Stimulated activated naive CD4-positive, alpha-beta T cell (primary cell): ENCODE measurements around the gene ITPRID1.
"Not testable (repeated sequence)": the region's sequence is repeated elsewhere in the genome, so short reads cannot be mapped to it uniquely, and the experiment has no call there.

Source experiments
- DNase-seq, 6 experiments: peaks; one replicate each; lab custom pipeline; 2025; lab: John Stamatoyannopoulos, UW

Gene ITPRID1

GRCh38 chr7:31516680-31517502 lies 3.0 kb downstream of the ITPRID1 start:
- DNase-seq, result no peak

- DNase-seq, result no peak
Measured at GRCh38 chr7:31517513-31517912, 3.6 kb downstream of the ITPRID1 start.

GRCh38 chr7:31518766-31519165 lies 4.9 kb downstream of the ITPRID1 start:
- DNase-seq, result no peak

- no peak for DNase-seq
Measured at GRCh38 chr7:31521336-31522010, 7.6 kb downstream of the ITPRID1 start.

- no peak for DNase-seq
Measured at GRCh38 chr7:31526864-31527263, 13.0 kb downstream of the ITPRID1 start.

- no peak for DNase-seq
Measured at GRCh38 chr7:31529103-31529502, 15.2 kb downstream of the ITPRID1 start.

GRCh38 chr7:31540651-31541185 lies 26.8 kb downstream of the ITPRID1 start:
- not testable (repeated sequence) for DNase-seq

GRCh38 chr7:31545549-31545948 lies 31.7 kb downstream of the ITPRID1 start:
- DNase-seq, result no peak

- no peak for DNase-seq
Measured at GRCh38 chr7:31549611-31550010, 35.7 kb downstream of the ITPRID1 start.

- DNase-seq, result no peak
Measured at GRCh38 chr7:31550432-31550831, 36.5 kb downstream of the ITPRID1 start.

GRCh38 chr7:31553661-31554081 lies 39.8 kb downstream of the ITPRID1 start:
- DNase-seq, result no peak

- DNase-seq, result no peak
Measured at GRCh38 chr7:31562002-31562401, 48.1 kb downstream of the ITPRID1 start.

- DNase-seq, result no peak
Measured at GRCh38 chr7:31563522-31563921, 49.6 kb downstream of the ITPRID1 start.

GRCh38 chr7:31563951-31564350 lies 50.1 kb downstream of the ITPRID1 start:
- no peak for DNase-seq

GRCh38 chr7:31564661-31565060 lies 50.8 kb downstream of the ITPRID1 start:
- no peak for DNase-seq

GRCh38 chr7:31569528-31569927 lies 55.6 kb downstream of the ITPRID1 start:
- DNase-seq, result no peak

GRCh38 chr7:31583526-31583925 lies 69.6 kb downstream of the ITPRID1 start:
- no peak for DNase-seq

- DNase-seq, result no peak
Measured at GRCh38 chr7:31583942-31584341, 70.1 kb downstream of the ITPRID1 start.

GRCh38 chr7:31595390-31595789 lies 81.5 kb downstream of the ITPRID1 start:
- DNase-seq, result no peak

- DNase-seq, result no peak
Measured at GRCh38 chr7:31602041-31602625, 88.2 kb downstream of the ITPRID1 start.

- no peak for DNase-seq
Measured at GRCh38 chr7:31603046-31603445, 89.2 kb downstream of the ITPRID1 start.

- DNase-seq, result no peak
Measured at GRCh38 chr7:31613604-31614003, 99.7 kb downstream of the ITPRID1 start.

GRCh38 chr7:31633467-31633866 lies 119.6 kb downstream of the ITPRID1 start:
- no peak for DNase-seq
